Rectal smooth muscle tissue (tissue), 1 donor: Measurements from ENCODE around the gene PMIS2.

Source experiments
- H3K27ac ChIP-seq: one replicate; pipeline ENCODE4 v1.7.0; 2013; ENCODE audit warnings: low read depth, low read length, inconsistent platforms
- H3K27me3 ChIP-seq: one replicate; pipeline ENCODE4 v1.7.0; 2013; ENCODE audit warnings: low read length; ENCODE audit not compliant: control insufficient read depth, insufficient read depth
- H3K36me3 ChIP-seq: one replicate; pipeline ENCODE4 v1.7.0; 2013; ENCODE audit warnings: low read length; ENCODE audit not compliant: control insufficient read depth, insufficient read depth
- H3K4me1 ChIP-seq: one replicate; pipeline ENCODE4 v1.7.0; 2013; ENCODE audit warnings: low read length; ENCODE audit not compliant: control insufficient read depth, insufficient read depth
- H3K4me3 ChIP-seq: one replicate; pipeline ENCODE4 v1.7.0; 2013; ENCODE audit warnings: low read length
- H3K9ac ChIP-seq: one replicate; pipeline ENCODE4 v1.7.0; 2013; ENCODE audit warnings: low read length

Gene PMIS2

GRCh38 chr19:35585848-35586247 is at the start of gene PMIS2:
Gene PMIS2, plus strand, starts transcription at chr19:35586173. Its CDS starts 87 bp downstream, at chr19:35586260.
- H3K9ac ChIP-seq: no peak within 1 kb of the TSS
- H3K4me3 ChIP-seq: no peak within 1 kb of the TSS
- no peaks in the 10 kb centered on the region for H3K4me1 ChIP-seq
- no peaks in the 10 kb centered on the region for H3K27me3 ChIP-seq
- no peak within 1 kb of the TSS for H3K27ac ChIP-seq
- H3K36me3 ChIP-seq: no peaks in the 10 kb centered on the region

- H3K4me1 ChIP-seq: peaks cover under 1% of the 10 kb centered on the region
- H3K4me3 ChIP-seq: no peak overlapping the region
- H3K27me3 ChIP-seq: peaks cover 5% of the 10 kb centered on the region
- no peak overlapping the region for H3K27ac ChIP-seq
- H3K9ac ChIP-seq: no peak overlapping the region
- no peaks in the 10 kb centered on the region for H3K36me3 ChIP-seq
Observed at GRCh38 chr19:35539314-35539713, 46.7 kb upstream of the PMIS2 start.

- Histone ChIP-seq H3K36me3 (no peaks in the 10 kb centered on the region), H3K4me3 (no peak overlapping the region), H3K4me1 (peaks cover 6% of the 10 kb centered on the region), H3K27ac (no peak overlapping the region), H3K27me3 (peaks cover 5% of the 10 kb centered on the region), H3K9ac (no peak overlapping the region)
Observed at GRCh38 chr19:35539850-35540249, 46.1 kb upstream of the PMIS2 start.

- Histone ChIP-seq H3K27ac (no peak overlapping the region), H3K27me3 (peaks cover 5% of the 10 kb centered on the region), H3K9ac (no peak overlapping the region), H3K4me3 (no peak overlapping the region), H3K36me3 (no peaks in the 10 kb centered on the region), H3K4me1 (peaks cover 6% of the 10 kb centered on the region)
Observed at GRCh38 chr19:35540356-35540927, 45.5 kb upstream of the PMIS2 start.

GRCh38 chr19:35542209-35542608 is 43.8 kb upstream of the PMIS2 start:
- H3K9ac ChIP-seq: no peak overlapping the region
- H3K4me1 ChIP-seq: peaks cover 14% of the 10 kb centered on the region
- H3K27me3 ChIP-seq: no peaks in the 10 kb centered on the region
- H3K4me3 ChIP-seq: no peak overlapping the region
- H3K27ac ChIP-seq: no peak overlapping the region
- H3K36me3 ChIP-seq: peaks cover 2% of the 10 kb centered on the region

GRCh38 chr19:35543280-35544109 is 42.5 kb upstream of the PMIS2 start:
- Histone ChIP-seq H3K9ac (no peak overlapping the region), H3K36me3 (peaks cover 7% of the 10 kb centered on the region), H3K27me3 (no peaks in the 10 kb centered on the region), H3K27ac (no peak overlapping the region), H3K4me3 (no peak overlapping the region), H3K4me1 (peaks cover 14% of the 10 kb centered on the region)

- H3K9ac ChIP-seq: no peak overlapping the region
- H3K27me3 ChIP-seq: no peaks in the 10 kb centered on the region
- peaks cover 7% of the 10 kb centered on the region for H3K36me3 ChIP-seq
- H3K4me1 ChIP-seq: peaks cover 14% of the 10 kb centered on the region
- no peak overlapping the region for H3K27ac ChIP-seq
- H3K4me3 ChIP-seq: peak overlapping the region; percentile 92
Observed at GRCh38 chr19:35544110-35544802, 41.7 kb upstream of the PMIS2 start.

GRCh38 chr19:35545001-35545854 is 40.7 kb upstream of the PMIS2 start, which contains the start of gene TMEM147:
Gene TMEM147, plus strand, starts transcription at chr19:35545626. Its CDS starts 114 bp downstream, at chr19:35545740.
- H3K9ac ChIP-seq: peak within 1 kb of the TSS; percentile 80
- H3K4me3 ChIP-seq: peak within 1 kb of the TSS; percentile 92
- peaks cover 14% of the 10 kb centered on the region for H3K4me1 ChIP-seq
- no peaks in the 10 kb centered on the region for H3K27me3 ChIP-seq
- H3K27ac ChIP-seq: peak within 1 kb of the TSS; percentile 82
- H3K36me3 ChIP-seq: peaks cover 7% of the 10 kb centered on the region

- Histone ChIP-seq H3K4me1 (peaks cover 14% of the 10 kb centered on the region), H3K27me3 (no peaks in the 10 kb centered on the region), H3K4me3 (peak overlapping the region; percentile 92), H3K9ac (peak overlapping the region; percentile 77), H3K27ac (peak overlapping the region; percentile 82), H3K36me3 (peaks cover 7% of the 10 kb centered on the region)
Observed at GRCh38 chr19:35545855-35546381, 40.1 kb upstream of the PMIS2 start.

GRCh38 chr19:35546532-35546931 is 39.4 kb upstream of the PMIS2 start:
- Histone ChIP-seq H3K9ac (peak overlapping the region; percentile 77), H3K36me3 (peaks cover 7% of the 10 kb centered on the region), H3K27ac (no peak overlapping the region), H3K4me1 (peaks cover 14% of the 10 kb centered on the region), H3K27me3 (no peaks in the 10 kb centered on the region), H3K4me3 (peak overlapping the region; percentile 92)

GRCh38 chr19:35549174-35549788 is 36.7 kb upstream of the PMIS2 start:
- Histone ChIP-seq H3K27me3 (no peaks in the 10 kb centered on the region), H3K27ac (no peak overlapping the region), H3K9ac (no peak overlapping the region), H3K36me3 (peaks cover 7% of the 10 kb centered on the region), H3K4me1 (peaks cover 13% of the 10 kb centered on the region), H3K4me3 (no peak overlapping the region)
